NCI-H1105 treated with DMSO at 0.1 percent for 48 hours (cell line): ENCODE measurements around the gene PCDH18.
"Not testable (repeated sequence)": the region's sequence is repeated elsewhere in the genome, so short reads cannot be mapped to it uniquely, and the experiment has no call there.

Experiments
- DNase-seq: peaks from one replicate; lab custom pipeline; 2025; lab: John Stamatoyannopoulos, UW

PCDH18 gene

GRCh38 chr4:137531986-137532868 is at the start of gene PCDH18:
TSS of gene PCDH18 (minus strand) at chr4:137532494. CDS start at chr4:137532088, 406 bp downstream.
- peak; percentile 58 for DNase-seq

- no peak for DNase-seq
These were observed 44.2 kb upstream of the PCDH18 start for GRCh38 chr4:137576446-137576845.

GRCh38 chr4:137572647-137573046 is 40.4 kb upstream of the PCDH18 start:
- DNase-seq: no peak

GRCh38 chr4:137572163-137572562 is 39.9 kb upstream of the PCDH18 start:
- DNase-seq: no peak

- no peak for DNase-seq
These were observed 27.5 kb upstream of the PCDH18 start for GRCh38 chr4:137559801-137560200.

- DNase-seq: no peak
These were observed 26.7 kb upstream of the PCDH18 start for GRCh38 chr4:137558951-137559350.

GRCh38 chr4:137545461-137545861 is 13.2 kb upstream of the PCDH18 start:
- no peak for DNase-seq

GRCh38 chr4:137543648-137544047 is 11.4 kb upstream of the PCDH18 start:
- no peak for DNase-seq

- DNase-seq: no peak
These were observed 10.9 kb upstream of the PCDH18 start for GRCh38 chr4:137543198-137543597.

GRCh38 chr4:137541876-137542646 is 9.8 kb upstream of the PCDH18 start:
- DNase-seq: no peak

- no peak for DNase-seq
These were observed 8.9 kb upstream of the PCDH18 start for GRCh38 chr4:137541181-137541580.

GRCh38 chr4:137540356-137540755 is 8.1 kb upstream of the PCDH18 start:
- no peak for DNase-seq

GRCh38 chr4:137538526-137538925 is 6.2 kb upstream of the PCDH18 start:
- DNase-seq: no peak

GRCh38 chr4:137537807-137538206 is 5.5 kb upstream of the PCDH18 start:
- DNase-seq: not testable (repeated sequence)

GRCh38 chr4:137536789-137537561 is 4.7 kb upstream of the PCDH18 start:
- DNase-seq: no peak

- DNase-seq: no peak
These were observed 3.4 kb upstream of the PCDH18 start for GRCh38 chr4:137535718-137536117.

GRCh38 chr4:137534516-137534915 is 2.2 kb upstream of the PCDH18 start:
- DNase-seq: no peak

GRCh38 chr4:137533855-137534254 is 1.6 kb upstream of the PCDH18 start:
- no peak for DNase-seq

GRCh38 chr4:137532869-137533236 is 559 bp upstream of the PCDH18 start:
- DNase-seq: no peak

- DNase-seq: no peak
These were observed 917 bp downstream of the PCDH18 start for GRCh38 chr4:137531168-137531985.

- no peak for DNase-seq
These were observed 2.1 kb downstream of the PCDH18 start for GRCh38 chr4:137530176-137530575.
